ENCODE measurements around the gene LHFPL5.

DNA sequence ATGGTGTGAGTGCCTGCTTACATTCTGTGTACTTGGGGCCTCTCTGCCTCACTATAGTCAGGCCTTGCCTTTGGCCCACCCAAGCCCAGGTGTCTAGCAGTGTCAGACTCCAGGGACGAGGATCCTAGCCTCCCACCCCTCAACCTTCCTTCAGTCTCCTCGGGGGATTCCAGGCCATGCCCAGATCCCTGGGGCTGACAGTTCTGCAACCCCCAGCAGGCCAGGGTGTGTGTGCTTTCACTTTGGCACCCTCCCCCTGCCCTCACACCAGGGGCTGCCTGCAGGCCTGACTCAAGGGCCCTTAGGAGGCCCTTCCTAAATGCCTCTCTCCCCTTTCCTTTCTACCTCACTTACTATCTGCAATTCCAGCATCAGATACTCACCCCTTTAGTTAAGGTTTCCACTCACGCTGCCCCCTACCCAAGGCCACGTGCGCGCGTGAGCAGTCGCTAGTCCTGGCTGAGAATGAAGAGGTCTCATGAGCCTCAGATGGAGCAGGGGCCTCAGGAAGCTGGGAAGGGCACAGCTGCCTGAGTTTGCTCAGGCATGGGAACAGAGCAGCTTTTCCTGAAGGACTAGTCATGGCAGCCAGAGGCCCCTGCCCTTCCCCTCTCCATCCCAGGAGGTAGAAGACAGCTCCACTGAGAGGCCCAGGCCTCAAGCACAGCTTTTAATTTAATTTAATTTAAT is 7.2 kb upstream of the LHFPL5 start:
- TF ChIP-seq, protein P1, sequence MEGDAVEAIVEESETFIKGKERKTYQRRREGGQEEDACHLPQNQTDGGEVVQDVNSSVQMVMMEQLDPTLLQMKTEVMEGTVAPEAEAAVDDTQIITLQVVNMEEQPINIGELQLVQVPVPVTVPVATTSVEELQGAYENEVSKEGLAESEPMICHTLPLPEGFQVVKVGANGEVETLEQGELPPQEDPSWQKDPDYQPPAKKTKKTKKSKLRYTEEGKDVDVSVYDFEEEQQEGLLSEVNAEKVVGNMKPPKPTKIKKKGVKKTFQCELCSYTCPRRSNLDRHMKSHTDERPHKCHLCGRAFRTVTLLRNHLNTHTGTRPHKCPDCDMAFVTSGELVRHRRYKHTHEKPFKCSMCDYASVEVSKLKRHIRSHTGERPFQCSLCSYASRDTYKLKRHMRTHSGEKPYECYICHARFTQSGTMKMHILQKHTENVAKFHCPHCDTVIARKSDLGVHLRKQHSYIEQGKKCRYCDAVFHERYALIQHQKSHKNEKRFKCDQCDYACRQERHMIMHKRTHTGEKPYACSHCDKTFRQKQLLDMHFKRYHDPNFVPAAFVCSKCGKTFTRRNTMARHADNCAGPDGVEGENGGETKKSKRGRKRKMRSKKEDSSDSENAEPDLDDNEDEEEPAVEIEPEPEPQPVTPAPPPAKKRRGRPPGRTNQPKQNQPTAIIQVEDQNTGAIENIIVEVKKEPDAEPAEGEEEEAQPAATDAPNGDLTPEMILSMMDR (IDR thresholded peaks at IDR 0.05; ENCODE audit: low read depth, low read length), result no peak
- no peak for TF ChIP-seq EZH2phosphoT487 (IDR thresholded peaks at IDR 0.05; ENCODE audit: low read depth)
